ENCODE data around the gene KRT27. TPM values are rescaled to one million over a fixed set of nuclear protein-coding genes. Genes with fewer than 3 reads are reported as not detected.

KRT27 gene
- total RNA-seq, 2 donors from 2014 or later: not detected

DNA sequence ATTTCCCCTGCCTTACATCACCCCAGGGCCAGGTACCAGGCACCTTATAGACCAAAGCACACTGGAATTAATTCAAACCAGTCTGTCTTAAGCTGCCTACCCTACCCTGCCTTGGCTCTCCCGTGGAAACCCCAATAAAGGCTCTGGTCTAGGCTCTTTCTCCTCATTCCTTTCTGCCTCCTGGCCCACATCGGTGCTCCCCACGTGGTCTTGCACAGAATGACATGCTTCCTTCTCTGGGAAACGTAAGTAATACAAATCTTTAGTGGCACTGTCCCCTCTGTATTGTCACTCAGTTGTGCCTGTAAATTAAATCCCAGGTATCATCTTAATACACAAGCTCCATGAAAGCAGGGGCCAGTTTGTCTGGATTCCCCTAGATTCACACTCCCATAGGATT is 43.8 kb downstream of the KRT27 start:
- Histone ChIP-seq H3K4me1 (no peaks in the 10 kb centered on the region), H3K27ac (no peak overlapping the region), H3K27me3 (no peaks in the 10 kb centered on the region), H3K9me3 (peaks cover 0 to 10% of the 10 kb centered on the region in 2 donors), H3K4me3 (no peak overlapping the region), H3K36me3 (no peaks in the 10 kb centered on the region)
- TF ChIP-seq, protein P1, sequence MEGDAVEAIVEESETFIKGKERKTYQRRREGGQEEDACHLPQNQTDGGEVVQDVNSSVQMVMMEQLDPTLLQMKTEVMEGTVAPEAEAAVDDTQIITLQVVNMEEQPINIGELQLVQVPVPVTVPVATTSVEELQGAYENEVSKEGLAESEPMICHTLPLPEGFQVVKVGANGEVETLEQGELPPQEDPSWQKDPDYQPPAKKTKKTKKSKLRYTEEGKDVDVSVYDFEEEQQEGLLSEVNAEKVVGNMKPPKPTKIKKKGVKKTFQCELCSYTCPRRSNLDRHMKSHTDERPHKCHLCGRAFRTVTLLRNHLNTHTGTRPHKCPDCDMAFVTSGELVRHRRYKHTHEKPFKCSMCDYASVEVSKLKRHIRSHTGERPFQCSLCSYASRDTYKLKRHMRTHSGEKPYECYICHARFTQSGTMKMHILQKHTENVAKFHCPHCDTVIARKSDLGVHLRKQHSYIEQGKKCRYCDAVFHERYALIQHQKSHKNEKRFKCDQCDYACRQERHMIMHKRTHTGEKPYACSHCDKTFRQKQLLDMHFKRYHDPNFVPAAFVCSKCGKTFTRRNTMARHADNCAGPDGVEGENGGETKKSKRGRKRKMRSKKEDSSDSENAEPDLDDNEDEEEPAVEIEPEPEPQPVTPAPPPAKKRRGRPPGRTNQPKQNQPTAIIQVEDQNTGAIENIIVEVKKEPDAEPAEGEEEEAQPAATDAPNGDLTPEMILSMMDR (IDR thresholded peaks at IDR 0.05): no peak
- no peak for DNase-seq (ENCODE audit: low spot score)

DNA sequence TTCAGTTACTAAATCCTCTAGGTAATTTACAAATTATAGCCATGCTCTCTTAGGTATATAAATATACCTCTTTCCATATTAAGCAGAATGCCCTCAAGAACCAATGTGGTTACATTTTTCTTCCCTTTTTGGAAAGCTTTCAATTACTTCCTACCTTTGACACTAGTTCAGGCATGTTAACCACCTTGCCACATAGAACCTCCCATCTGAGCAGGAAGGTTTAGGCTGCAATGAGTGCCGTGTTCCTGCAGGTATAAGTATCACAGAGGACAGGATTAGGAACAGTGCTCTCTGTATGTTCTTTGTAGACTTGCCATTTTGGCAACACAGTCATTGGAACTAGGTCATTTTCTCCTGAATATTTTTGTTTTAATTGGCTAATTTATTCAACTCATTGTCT is 47.3 kb downstream of the KRT27 start:
- Histone ChIP-seq H3K9me3 (no peaks in the 10 kb centered on the region), H3K4me1 (no peaks in the 10 kb centered on the region), H3K4me3 (no peak overlapping the region), H3K27ac (no peak overlapping the region), H3K36me3 (no peaks in the 10 kb centered on the region), H3K27me3 (no peaks in the 10 kb centered on the region)
- TF ChIP-seq, protein P1 (IDR thresholded peaks at IDR 0.05): no peak
- no peak for DNase-seq (ENCODE audit: low spot score)

DNA sequence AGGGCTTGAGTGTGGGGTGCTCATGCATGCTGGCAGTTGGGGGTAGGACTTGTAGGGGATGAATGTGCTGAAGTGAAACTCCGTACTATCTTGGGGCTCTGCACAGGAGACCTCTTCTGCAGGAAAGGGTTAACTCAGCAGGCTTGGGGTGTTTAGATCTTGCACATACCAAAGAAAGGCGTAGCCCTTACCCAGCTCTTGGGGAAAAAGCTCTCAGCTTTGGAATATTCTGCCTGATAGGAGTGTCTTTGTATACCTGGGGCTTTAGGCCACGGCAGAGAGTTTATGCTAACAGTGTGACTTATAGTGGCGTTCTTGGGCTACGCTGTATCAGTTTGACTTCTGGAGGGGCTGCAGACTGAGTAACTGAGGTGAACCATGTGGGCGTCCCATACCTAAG is 48.3 kb downstream of the KRT27 start:
- no peak overlapping the region for H3K4me3 ChIP-seq
- no peak overlapping the region for H3K27ac ChIP-seq
- no peak for DNase-seq (ENCODE audit: low spot score)
- H3K36me3 ChIP-seq: no peaks in the 10 kb centered on the region
- H3K9me3 ChIP-seq: no peaks in the 10 kb centered on the region
- TF ChIP-seq, protein P1 (IDR thresholded peaks at IDR 0.05): no peak
- no peaks in the 10 kb centered on the region for H3K4me1 ChIP-seq
- H3K27me3 ChIP-seq: no peaks in the 10 kb centered on the region

DNA sequence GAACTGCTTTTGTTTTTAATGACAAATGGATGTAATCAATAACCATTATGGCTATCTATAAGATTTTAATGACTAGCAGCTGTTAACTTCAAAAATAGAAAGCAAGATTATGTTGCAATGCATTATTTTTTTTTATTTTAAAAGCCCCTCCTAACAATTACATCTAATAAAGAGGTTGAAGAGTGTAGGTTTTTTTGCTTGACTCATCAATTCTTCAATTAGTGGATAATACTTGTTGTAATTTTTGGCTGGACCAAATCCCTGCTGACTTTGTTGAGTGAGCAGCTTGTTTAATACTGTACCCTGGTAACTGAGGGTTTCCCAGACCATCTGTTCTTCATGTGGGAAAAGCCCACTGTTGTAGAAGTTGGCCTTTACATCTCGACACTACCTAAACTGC is 51.4 kb downstream of the KRT27 start:
- no peaks in the 10 kb centered on the region for H3K36me3 ChIP-seq
- DNase-seq (ENCODE audit: low spot score): no peak
- no peak overlapping the region for H3K4me3 ChIP-seq
- H3K27ac ChIP-seq: no peak overlapping the region
- no peaks in the 10 kb centered on the region for H3K27me3 ChIP-seq
- no peaks in the 10 kb centered on the region for H3K9me3 ChIP-seq
- no peaks in the 10 kb centered on the region for H3K4me1 ChIP-seq
- TF ChIP-seq, protein P1 (IDR thresholded peaks at IDR 0.05): no peak

DNA sequence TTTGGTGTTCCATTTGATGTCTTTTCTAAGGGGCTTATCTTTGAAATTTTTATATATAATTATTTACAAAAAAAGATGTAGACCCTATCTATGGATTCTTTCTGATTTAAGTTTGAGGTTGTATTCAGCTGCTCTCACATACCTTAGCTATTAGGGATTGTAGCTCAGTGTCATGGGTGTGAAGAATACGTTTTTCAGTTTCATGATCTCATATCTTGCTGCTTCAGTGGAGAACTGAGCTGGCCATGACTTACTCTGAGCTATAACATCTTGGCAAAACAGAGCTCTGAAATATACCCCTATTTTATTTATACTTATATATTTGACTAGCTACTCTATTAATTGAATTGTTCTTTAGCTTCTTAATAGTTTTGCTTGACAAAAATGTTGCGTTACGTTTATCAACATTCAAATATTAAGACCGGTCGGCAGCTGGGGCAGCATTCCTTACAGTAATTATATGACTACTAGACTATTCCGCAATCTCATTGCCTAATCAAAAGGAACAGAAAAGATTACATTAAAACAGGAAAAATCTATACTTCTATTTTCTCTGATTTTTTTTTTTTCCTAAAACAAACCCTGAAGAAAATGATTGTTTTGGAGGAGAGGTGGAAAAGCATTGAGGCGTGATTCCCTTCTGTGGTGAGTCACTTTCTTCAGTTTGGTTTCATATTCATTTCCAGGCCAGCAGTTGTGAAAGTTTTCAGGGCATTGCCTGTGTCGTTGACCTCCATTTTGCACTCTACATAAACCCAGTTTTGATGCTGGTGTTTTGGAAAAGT is 54.7 kb downstream of the KRT27 start:
- no peak for DNase-seq (ENCODE audit: low spot score)
- Histone ChIP-seq H3K4me3 (no peak overlapping the region), H3K9me3 (no peaks in the 10 kb centered on the region), H3K4me1 (no peaks in the 10 kb centered on the region), H3K27ac (no peak overlapping the region), H3K27me3 (no peaks in the 10 kb centered on the region), H3K36me3 (no peaks in the 10 kb centered on the region)
- TF ChIP-seq, protein P1 (IDR thresholded peaks at IDR 0.05): no peak

DNA sequence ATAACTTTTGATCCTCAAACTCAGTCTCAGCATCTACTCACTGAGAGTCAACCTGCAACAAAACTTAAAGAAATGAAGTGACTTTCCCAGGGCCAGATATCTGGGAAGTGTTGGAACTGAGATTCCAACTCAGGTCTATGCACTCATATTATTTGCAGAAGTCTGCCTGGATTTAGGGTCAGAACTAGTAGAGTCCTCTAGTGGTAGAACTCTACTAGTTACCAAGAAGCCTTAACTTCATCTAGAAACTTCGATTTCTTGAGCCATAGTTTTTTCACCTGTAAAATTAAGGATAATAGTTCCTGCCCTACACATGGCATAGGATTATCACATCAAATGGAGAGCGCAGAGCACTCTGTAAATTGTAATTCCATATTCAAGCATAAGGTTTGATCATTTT is 55.4 kb downstream of the KRT27 start:
- no peaks in the 10 kb centered on the region for H3K27me3 ChIP-seq
- no peaks in the 10 kb centered on the region for H3K4me1 ChIP-seq
- DNase-seq (ENCODE audit: low spot score): no peak
- no peak overlapping the region for H3K4me3 ChIP-seq
- TF ChIP-seq, protein P1 (IDR thresholded peaks at IDR 0.05): peak in 1 of 2 donors; percentile 37
- no peaks in the 10 kb centered on the region for H3K36me3 ChIP-seq
- H3K27ac ChIP-seq: no peak overlapping the region
- no peaks in the 10 kb centered on the region for H3K9me3 ChIP-seq

Measured in right atrium auricular region (tissue), 2 donors.